Measurements from ENCODE around the gene GTSE1.

The GTSE1 gene

DNA sequence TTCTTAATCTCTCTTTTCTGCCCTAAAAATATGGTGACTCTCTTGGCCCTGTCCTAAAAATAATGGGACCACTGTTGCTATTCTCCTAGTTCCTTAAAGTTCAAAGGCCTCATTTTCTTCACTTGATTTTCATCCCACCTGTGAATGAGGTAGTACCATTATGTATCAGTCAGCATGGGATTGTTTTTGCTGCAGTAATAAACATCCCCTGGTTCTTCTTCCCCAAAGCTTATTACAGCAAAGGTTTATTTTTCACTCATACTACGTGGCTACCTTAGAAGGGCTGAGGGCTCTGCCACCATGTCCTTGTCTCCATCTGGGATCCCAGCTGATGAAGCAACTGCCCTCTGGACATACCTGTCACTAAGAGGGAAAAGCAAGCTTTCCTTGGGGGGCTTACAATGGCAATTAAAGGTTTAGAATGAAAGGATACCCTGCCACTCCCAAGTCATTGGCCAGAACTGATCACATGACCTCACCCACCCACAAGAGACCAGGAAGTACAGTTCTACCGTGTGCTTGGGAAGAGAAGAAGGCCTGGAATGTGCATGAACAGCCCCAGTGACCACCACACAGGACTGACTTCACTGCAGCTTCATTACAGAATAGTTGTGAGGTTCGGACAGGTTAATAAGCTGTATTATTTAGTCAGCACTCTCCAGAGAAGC, 21.1 kb upstream of the GTSE1 start:
- 89 to 100% methylated on average over 1 to 3 of the region's 3 CpGs for WGBS, 2 experiments (ENCODE audit: insufficient coverage in 2 of 2)
- Histone ChIP-seq H3K36me3 (ENCODE audit: control insufficient read depth, insufficient read depth, low read length) (peaks cover 76% of the 10 kb centered on the region), H3K27ac (ENCODE audit: low read depth, low read length, severe bottlenecking) (no peak overlapping the region)

DNA sequence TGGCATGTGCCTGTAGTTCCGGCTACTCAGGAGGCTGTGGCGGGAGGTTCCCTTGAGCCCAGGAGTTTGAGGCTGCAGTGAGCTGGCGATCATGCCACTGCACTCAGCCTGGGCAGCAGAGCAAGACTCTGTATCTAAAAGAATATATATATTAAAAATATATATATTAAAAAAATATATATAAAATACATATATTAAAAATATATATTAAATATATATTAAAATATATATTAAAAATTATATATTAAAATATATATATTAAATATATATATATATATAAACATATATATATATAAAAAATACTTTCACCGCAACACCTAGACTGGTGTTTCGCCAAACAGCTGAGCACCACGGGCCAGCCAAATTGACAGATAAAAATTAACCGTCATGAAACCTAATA, 20.1 kb upstream of the GTSE1 start:
- 100% methylated on average over 1 of the region's 7 CpGs; no CpG with 5 or more reads in 1 of the 2 experiments for WGBS, 2 experiments (ENCODE audit: insufficient coverage in 2 of 2)
- no peaks in the 10 kb centered on the region for H3K9me3 ChIP-seq (ENCODE audit: control insufficient read depth, low read length)
- H3K27ac ChIP-seq (ENCODE audit: low read depth, low read length, severe bottlenecking), result no peak overlapping the region
- no peaks in the 10 kb centered on the region for H3K4me1 ChIP-seq (ENCODE audit: control insufficient read depth, insufficient read depth, low read length, poor library complexity, severe bottlenecking)
- H3K36me3 ChIP-seq (ENCODE audit: control insufficient read depth, insufficient read depth, low read length), result peaks cover 83% of the 10 kb centered on the region
- no peak overlapping the region for H3K4me3 ChIP-seq (ENCODE audit: extremely low read depth, insufficient read depth, low read length, poor library complexity, severe bottlenecking)

More for the DNA sequence above, 21.1 kb upstream of the GTSE1 start:
- Histone ChIP-seq H3K9me3 (ENCODE audit: control insufficient read depth, low read length) (no peaks in the 10 kb centered on the region), H3K4me1 (ENCODE audit: control insufficient read depth, insufficient read depth, low read length, poor library complexity, severe bottlenecking) (no peaks in the 10 kb centered on the region), H3K4me3 (ENCODE audit: extremely low read depth, insufficient read depth, low read length, poor library complexity, severe bottlenecking) (no peak overlapping the region)

DNA sequence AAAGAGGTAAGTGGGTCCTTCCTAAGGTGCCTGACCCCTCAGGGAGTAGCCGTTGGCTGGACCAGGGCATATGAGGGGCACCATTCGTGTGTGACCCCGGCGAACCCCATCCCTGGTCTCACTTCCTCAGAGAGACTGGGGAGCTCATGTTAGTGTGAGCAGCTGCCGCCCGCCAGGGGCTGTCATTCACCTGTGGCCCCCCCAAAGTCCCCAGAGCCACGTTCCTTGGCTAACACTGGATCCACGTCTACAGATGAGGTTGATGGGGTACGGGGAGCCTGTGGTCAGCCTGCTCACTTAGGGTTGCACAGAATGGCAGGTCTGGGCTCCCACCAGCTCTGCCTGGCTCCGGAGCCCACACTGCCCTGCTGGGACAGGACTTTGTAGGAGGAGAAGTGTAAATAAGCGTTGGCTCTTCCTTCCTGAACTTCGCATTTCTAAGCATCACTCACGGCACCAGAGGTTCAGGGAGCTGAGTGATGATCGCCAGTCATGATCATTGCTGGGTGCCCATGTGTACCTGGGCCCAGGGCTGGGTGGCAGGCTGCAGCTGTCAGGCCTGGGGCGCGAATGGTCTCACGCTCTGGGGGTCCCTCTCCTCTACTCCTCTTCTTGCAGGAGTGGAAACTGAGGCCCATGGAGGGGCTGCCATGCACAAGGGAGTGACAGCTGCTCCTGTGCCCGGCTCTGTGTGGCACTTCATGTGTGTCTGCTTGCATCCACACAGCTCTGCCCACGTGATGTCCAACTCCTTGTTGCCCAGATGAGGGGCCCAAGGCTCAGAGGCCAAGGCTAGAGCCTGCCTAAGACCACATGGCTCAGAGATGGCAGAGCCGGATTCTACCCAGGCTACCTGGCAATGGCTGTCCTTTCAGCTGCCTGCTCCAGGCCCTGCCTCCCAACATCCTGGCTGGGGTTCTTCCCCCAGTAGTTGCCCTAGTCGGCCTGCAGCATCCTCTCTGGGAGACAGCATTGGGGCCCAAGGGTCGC, 17.7 kb upstream of the GTSE1 start:
- Histone ChIP-seq H3K27ac (ENCODE audit: low read depth, low read length, severe bottlenecking) (no peak overlapping the region), H3K36me3 (ENCODE audit: control insufficient read depth, insufficient read depth, low read length) (peaks cover 86% of the 10 kb centered on the region), H3K4me1 (ENCODE audit: control insufficient read depth, insufficient read depth, low read length, poor library complexity, severe bottlenecking) (no peaks in the 10 kb centered on the region), H3K9me3 (ENCODE audit: control insufficient read depth, low read length) (no peaks in the 10 kb centered on the region), H3K4me3 (ENCODE audit: extremely low read depth, insufficient read depth, low read length, poor library complexity, severe bottlenecking) (no peak overlapping the region)
- 92 to 93% methylated on average over 12 to 22 of the region's 22 CpGs for WGBS, 2 experiments (ENCODE audit: insufficient coverage in 2 of 2)

DNA sequence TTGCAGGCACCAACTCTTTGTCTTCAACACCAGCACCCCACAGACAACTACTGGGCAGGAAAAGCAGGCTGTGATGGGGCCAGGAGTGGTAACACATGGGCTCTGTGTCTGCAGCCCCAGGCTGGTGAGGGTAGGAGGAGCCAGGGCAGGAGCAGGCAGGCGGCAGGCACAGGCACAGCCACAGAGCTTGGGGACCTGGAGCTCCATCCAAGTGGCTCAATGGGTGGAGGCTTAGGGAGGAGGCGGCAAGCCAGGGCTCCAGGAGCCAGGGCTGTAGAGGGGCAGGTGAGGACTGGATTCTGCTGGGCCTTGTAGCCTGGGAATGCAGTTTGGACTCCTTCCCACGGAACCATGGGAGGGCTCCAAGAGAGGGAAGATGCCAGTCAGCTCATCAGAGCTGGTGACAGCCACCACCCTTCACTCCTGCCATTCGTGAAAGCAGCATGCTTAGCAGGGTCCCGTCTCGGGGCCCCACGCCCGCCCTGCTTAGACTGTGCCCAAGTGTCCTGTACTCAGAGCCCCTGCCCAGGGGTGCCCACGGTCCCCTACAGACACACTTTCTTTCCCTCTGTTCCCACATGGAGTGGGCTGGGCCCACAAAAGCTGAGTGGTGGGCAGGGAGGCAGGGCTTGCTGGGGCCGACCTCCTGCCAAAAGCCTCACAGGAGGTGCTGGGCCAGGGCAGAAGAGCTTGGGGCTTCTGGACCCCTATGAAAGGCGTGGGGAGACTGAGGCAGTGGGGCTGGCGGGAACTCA, 16.4 kb upstream of the GTSE1 start:
- no peak overlapping the region for H3K4me3 ChIP-seq (ENCODE audit: extremely low read depth, insufficient read depth, low read length, poor library complexity, severe bottlenecking)
- no peaks in the 10 kb centered on the region for H3K9me3 ChIP-seq (ENCODE audit: control insufficient read depth, low read length)
- H3K4me1 ChIP-seq (ENCODE audit: control insufficient read depth, insufficient read depth, low read length, poor library complexity, severe bottlenecking), result no peaks in the 10 kb centered on the region
- H3K36me3 ChIP-seq (ENCODE audit: control insufficient read depth, insufficient read depth, low read length), result peaks cover 86% of the 10 kb centered on the region
- WGBS, 2 experiments (ENCODE audit: insufficient coverage in 2 of 2), result 95 to 97% methylated on average over 8 to 9 of the region's 12 CpGs
- no peak overlapping the region for H3K27ac ChIP-seq (ENCODE audit: low read depth, low read length, severe bottlenecking)

DNA sequence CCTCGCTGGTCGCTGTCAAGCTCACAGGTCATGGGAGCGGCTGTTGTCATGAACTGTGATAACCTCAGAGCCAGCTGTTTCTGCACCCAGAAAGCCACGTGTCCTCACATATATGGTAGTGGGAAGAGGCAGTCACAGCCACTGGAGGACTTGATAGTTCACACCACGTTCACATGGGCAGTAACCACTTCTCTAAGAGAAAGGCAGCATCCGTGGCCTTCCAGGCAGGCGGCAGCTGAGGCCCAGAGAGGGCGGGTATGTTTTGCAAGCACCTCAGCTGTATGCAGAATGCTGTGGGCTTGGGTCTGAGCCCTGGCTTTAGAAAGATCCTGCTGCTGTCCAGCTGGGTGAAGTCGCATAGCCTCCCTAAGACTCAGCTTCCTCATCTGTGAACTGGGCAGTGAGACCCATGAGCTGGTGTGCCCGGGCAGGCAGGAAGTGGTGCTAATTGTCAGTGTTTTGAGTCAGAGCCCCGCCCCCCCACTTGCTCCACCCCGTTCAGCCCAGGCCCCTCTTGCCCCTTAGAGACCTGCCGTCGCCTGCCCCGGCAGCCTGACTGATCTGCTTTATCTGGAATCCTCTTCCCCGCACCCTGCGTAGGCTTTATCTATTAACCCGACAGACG, 15.6 kb upstream of the GTSE1 start:
- H3K4me3 ChIP-seq (ENCODE audit: extremely low read depth, insufficient read depth, low read length, poor library complexity, severe bottlenecking), result no peak overlapping the region
- no peaks in the 10 kb centered on the region for H3K9me3 ChIP-seq (ENCODE audit: control insufficient read depth, low read length)
- H3K4me1 ChIP-seq (ENCODE audit: control insufficient read depth, insufficient read depth, low read length, poor library complexity, severe bottlenecking), result no peaks in the 10 kb centered on the region
- H3K27ac ChIP-seq (ENCODE audit: low read depth, low read length, severe bottlenecking), result no peak overlapping the region
- peaks cover 83% of the 10 kb centered on the region for H3K36me3 ChIP-seq (ENCODE audit: control insufficient read depth, insufficient read depth, low read length)
- WGBS, 2 experiments (ENCODE audit: insufficient coverage in 2 of 2), result 80 to 86% methylated on average over 18 to 19 of the region's 19 CpGs

DNA sequence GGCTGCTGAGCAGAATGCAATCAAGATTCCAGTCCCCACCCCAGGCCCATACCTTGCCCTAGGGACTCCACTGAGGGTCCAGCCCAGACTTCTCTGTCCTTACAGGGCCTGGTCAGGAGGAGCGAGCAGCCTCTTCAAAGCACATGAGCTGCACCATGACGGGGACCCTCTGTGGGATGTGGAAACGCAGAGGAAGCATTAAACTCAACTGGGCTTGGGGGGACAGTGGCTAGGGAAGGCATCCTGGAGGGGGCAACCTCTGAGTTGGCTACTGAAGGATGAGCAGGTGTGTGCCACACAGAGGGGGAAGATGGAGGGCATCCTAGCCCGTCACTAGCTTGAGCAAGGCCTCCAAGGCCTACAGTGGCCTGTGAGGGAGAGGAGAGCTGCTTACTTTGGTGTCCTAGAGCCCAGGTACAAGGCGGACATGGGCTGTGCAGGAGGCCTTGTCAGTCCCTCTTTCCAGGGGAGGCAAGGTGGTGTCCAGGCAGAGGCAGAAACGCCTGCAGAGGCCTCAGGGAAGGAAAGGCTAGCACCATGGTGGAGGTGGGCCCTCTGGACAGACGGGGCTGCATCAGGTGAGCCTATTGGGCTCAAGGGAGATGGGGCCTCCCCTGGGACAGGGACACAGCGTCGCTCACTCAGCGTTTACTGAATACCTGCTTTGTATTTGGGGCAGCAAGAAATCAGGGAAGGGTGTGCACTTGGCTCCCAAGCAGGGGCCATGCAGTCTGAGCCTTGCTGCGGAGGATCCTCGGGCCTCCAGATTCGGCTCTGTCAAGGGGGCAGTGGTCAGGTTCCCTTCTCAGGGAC, 14.6 kb upstream of the GTSE1 start:
- WGBS, 2 experiments (ENCODE audit: insufficient coverage in 2 of 2), result 92 to 96% methylated on average over 9 to 12 of the region's 13 CpGs
- peaks cover 84% of the 10 kb centered on the region for H3K36me3 ChIP-seq (ENCODE audit: control insufficient read depth, insufficient read depth, low read length)

DNA sequence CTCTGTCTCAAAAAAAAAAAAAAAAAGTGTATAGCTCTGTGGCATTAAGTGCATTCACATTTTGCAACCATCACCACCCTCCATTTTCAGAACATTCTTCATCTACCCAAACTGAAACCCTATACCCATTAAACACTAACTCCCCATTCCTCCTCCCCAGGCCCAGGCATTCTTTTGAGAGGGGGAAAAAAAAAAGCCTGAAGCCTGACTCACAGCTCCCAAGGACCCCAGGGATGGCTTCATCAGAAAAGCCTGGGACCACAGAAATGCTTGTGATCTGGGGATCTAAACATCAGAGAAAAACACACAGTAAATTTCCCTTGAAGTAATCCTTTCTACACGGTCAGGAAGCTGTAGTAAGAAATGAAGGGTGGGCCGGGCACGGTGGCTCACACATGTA, 10.7 kb upstream of the GTSE1 start:
- H3K4me1 ChIP-seq (ENCODE audit: control insufficient read depth, insufficient read depth, low read length, poor library complexity, severe bottlenecking), result no peaks in the 10 kb centered on the region
- peaks cover 58% of the 10 kb centered on the region for H3K36me3 ChIP-seq (ENCODE audit: control insufficient read depth, insufficient read depth, low read length)
- WGBS, 2 experiments (ENCODE audit: insufficient coverage in 2 of 2), result 86 to 100% methylated on average over 3 of the region's 3 CpGs
- H3K4me3 ChIP-seq (ENCODE audit: extremely low read depth, insufficient read depth, low read length, poor library complexity, severe bottlenecking), result no peak overlapping the region
- no peaks in the 10 kb centered on the region for H3K9me3 ChIP-seq (ENCODE audit: control insufficient read depth, low read length)
- H3K27ac ChIP-seq (ENCODE audit: low read depth, low read length, severe bottlenecking), result no peak overlapping the region

More for the DNA sequence above, 14.6 kb upstream of the GTSE1 start:
- Histone ChIP-seq H3K4me1 (ENCODE audit: control insufficient read depth, insufficient read depth, low read length, poor library complexity, severe bottlenecking) (no peaks in the 10 kb centered on the region), H3K9me3 (ENCODE audit: control insufficient read depth, low read length) (no peaks in the 10 kb centered on the region), H3K4me3 (ENCODE audit: extremely low read depth, insufficient read depth, low read length, poor library complexity, severe bottlenecking) (no peak overlapping the region), H3K27ac (ENCODE audit: low read depth, low read length, severe bottlenecking) (no peak overlapping the region)

DNA sequence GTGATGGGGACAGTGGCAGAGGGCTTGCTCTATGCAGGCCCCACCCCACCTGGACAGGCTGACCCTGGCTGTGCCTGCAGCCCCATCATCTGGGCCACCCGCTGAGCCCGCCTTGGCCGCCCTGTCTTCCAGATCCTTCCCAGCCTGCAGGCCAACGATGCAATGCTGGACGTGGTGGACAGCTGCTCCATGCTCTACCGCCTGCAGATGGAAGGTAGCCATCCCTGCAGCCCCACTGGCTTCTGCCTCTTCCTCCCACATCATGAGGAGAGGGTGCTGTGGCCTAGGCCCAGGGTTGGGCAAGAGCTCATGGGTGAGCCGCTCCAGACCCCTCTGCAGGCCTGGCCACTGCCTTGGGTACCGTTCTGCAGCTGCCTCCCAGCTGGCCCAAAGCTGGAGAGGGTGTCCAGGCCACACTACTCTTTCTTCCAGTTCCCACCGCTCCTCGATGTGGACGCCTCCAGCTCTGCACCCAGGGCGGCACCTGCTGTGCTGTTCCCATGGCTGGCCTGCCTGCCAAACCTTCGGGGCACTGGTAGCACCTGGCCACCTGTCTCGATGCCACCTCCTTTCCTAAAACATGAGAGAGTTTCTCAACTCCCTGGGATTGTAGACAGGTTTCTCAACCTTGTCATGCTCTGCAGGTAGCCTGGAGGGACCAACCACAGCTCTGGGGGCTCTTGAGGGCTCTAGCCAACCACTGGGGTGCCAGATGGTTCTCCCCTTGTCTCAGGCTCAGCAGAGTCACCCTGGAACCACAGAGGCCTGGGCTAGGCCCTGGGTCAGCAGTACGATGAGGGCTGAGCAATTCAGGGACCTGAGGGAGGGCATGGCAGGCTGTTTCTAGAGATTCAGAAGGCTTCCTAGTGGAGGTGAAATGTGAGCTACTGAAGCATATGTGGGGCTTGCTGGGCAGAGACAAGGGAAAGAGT, 9.5 kb upstream of the GTSE1 start:
- Histone ChIP-seq H3K9me3 (ENCODE audit: control insufficient read depth, low read length) (no peaks in the 10 kb centered on the region), H3K36me3 (ENCODE audit: control insufficient read depth, insufficient read depth, low read length) (peaks cover 54% of the 10 kb centered on the region), H3K4me1 (ENCODE audit: control insufficient read depth, insufficient read depth, low read length, poor library complexity, severe bottlenecking) (no peaks in the 10 kb centered on the region), H3K4me3 (ENCODE audit: extremely low read depth, insufficient read depth, low read length, poor library complexity, severe bottlenecking) (no peak overlapping the region), H3K27ac (ENCODE audit: low read depth, low read length, severe bottlenecking) (no peak overlapping the region)
- WGBS, 2 experiments (ENCODE audit: insufficient coverage in 2 of 2), result 93 to 95% methylated on average over 13 to 15 of the region's 15 CpGs

All from mesodermal cell (in vitro differentiated cells).